Stimulated activated CD4-positive, alpha-beta T cell treated with anti-CD3 and anti-CD28 coated beads, TNF-alpha, amount 100 ng/mL, for 1 hour (primary cell): Measurements from ENCODE around the gene NCK1.
A peak's percentile ranks its signal among the peaks of the same experiment; 100 is the strongest.
"Not testable (repeated sequence)": the region's sequence is repeated elsewhere in the genome, so short reads cannot be mapped to it uniquely, and the experiment has no call there.

Source experiments
- DNase-seq, 3 donors: peaks; one replicate each; pipeline ENCODE4 v3.0.0-alpha.2; 2020; ENCODE audit warnings: low read depth in 3 of 3, low spot score in 1 of 3

Gene NCK1

GRCh38 chr3:136862617-136863322, 762 bp downstream of the NCK1 start:
- DNase-seq = peak in 1 of 3 donors; percentile 25

DNA sequence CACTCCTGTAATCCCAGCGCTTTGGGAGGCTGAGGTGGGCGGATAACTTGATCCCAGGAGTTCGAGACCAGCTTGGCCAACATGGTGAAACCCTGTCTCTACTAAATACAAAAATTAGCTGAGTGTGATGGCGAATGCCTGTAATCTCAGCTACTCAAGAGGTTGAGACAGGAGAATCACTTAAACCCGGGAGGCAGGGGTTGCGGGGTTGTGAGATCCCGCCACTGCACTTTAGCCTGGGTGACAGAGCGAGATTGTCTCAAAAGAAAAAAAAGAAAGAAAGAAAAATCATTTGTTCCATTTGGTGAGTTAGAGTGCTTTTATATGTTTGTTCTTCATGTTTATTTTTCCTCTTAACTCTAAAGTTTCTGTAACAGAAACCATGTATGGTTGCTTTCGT, 7.3 kb downstream of the NCK1 start:
- no peak for DNase-seq

GRCh38 chr3:136872258-136872657, 10.2 kb downstream of the NCK1 start:
- not testable (repeated sequence) for DNase-seq

DNA sequence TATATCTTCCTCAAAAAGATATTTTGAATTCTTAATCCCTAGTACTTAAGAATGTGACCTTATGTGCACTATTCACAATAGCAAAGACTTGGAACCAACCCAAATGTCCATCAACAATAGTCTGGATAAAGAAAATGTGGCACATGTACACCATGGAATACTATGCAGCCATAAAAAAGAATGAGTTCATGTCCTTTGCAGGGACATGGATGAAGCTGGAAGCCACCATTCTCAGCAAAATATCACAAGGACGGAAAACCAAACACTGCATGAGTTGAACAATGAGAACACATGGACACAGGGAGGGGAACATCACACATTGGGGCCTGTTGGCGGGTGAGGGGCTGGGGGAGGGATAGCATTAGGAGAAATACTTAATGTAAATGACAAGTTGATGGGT, 17.5 kb downstream of the NCK1 start:
- not testable (repeated sequence) for DNase-seq

DNA sequence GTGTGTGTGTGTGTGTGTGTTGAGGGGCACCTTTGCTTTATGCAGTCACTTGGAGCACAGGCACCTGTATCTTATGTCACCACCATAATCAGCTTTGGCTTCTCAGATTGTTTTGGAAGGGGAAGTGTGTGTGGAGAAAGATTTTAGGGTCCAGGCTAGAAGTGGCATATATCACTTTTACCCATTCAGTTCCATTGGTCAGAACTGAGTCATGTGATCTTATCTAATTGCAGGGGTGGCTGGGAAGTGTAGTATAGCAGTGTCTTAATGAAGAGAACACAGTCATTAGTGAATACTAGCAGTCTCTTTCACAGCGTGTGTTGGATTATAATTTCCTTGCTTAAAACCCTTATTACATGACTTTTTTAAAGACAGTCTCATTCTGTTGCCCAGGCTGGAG, 20.6 kb downstream of the NCK1 start:
- no peak for DNase-seq

GRCh38 chr3:136883967-136884720, 22.1 kb downstream of the NCK1 start:
- DNase-seq = no peak

DNA sequence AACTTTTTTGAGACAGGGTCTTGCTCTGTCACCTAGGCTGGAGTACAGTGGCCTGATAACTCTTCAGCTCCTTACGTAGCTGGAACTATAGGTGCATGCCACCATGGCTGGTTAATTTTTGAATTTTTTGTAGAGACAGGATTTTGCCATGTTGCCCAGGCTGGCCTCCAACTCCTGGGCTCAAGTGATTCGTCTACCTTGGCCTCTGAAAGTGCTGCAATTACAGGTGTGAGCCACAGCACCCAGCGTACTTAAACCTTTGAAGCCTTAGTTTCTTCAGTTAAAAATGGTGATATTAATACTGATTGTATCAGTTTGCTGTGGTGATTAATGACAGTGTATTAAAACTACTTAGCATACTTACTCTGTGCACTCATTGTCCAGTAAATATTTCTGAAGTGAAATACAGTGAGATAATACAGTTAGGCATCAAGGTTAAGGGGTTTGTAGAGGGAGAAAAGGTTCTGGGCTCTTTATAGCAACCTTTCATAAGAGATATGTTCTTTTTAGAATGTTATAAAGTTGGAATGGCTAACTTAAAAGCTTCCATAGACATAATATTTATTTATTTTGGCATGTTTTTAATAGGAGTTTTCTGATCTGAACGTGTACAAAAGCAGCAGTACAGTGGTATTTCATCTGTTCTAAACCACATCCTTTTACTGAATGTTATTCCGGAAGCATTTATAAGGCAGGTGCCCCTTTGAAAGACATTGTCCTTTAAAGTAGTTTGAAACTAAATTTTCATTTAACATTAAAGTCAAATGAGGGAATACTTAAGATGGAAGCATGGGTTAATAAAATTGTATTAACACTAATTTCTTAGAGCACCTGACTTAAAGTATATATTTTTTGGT, 23.6 kb downstream of the NCK1 start:
- DNase-seq = no peak

DNA sequence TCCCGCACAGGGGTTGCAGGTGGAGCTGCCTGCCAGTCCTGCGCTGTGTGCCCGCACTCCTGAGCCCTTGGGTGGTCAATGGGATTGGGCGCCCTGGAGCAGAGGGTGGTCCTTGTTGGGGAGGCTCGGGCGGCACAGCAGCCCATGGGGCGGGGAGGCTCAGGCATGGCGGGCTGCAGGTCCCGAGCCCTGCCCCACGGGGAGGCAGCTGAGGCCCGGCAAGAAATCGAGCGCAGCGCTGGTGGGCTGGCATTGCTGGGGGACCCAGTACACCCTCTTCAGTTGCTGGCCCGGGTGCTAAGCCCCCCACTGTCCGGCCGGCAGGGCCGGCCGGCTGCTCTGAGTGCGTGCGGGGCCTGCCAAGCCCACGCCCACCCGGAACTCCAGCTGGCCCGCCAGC, 27.9 kb downstream of the NCK1 start:
- DNase-seq = no peak

- DNase-seq = no peak
These were observed 30.2 kb downstream of the NCK1 start for GRCh38 chr3:136891934-136892855.

GRCh38 chr3:136893848-136894443, 31.9 kb downstream of the NCK1 start:
- DNase-seq = no peak

- DNase-seq = not testable (repeated sequence)
These were observed 35.2 kb downstream of the NCK1 start for GRCh38 chr3:136897171-136897570.

GRCh38 chr3:136898549-136898948, 36.5 kb downstream of the NCK1 start:
- no peak for DNase-seq

DNA sequence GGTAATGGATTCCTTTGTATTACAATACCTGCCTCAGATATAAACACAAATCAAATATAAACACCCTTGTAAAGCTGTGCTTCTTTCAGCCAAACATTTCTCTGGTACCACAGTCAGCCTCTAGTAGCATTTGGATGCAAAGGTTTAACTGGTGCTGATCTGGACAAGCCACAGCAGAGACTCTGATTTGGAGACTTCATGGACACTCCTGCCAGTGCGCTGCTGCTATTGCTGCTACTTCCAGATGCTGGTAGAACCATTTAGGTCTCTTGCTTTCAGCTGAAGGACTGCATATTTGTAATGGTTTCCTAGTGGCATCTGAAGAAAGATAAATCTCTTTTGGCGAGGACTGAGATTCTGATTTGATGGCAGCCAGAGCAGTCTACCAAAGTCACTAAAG, 36.9 kb downstream of the NCK1 start:
- no peak for DNase-seq

DNA sequence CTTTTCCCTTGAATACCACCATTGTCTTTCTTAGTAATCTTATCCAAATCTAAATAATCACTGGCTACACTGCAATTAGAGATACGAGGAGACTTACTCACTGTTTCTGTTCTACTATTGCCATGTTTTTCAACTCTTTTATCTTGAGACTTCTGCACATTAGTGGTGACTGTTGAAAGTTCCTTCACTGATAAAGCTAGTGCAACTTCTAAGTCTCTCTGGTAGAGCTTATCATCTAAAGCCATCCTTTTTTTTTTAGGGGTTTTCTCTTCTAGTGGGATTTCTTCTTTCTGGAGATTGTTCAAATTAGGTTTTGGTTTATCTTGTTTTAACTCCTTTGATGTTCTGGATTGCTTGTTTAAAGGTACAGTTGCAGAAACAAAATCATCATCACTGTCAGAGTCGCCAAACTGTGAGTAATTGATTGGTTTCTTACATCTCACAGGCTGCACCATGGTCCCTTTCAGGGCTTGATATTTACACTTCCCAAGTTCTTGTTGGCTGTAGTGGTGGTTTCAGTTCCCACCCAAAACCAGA, 37.7 kb downstream of the NCK1 start:
- no peak for DNase-seq

- not testable (repeated sequence) for DNase-seq
These were observed 38.7 kb downstream of the NCK1 start for GRCh38 chr3:136900694-136901093.

GRCh38 chr3:136901391-136901790, 39.4 kb downstream of the NCK1 start:
- no peak for DNase-seq

DNA sequence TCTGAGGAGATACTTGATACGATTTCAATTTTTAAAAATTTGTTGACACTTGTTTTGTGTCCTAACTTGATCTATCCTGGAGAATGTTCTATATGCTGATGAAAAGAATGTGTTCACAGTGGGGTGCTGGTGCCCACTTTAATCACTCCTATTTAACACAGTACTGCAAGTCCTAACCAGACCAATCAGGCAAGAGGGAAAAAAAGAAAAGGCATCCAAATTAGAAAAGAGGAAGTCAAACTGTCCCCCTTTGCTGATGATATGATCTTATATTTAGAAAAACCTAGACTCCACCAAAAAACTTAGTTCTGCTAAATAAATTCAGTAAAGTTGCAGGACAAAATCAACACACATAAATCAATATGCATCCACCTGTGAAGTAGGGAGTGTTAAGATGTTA, 40.5 kb downstream of the NCK1 start:
- DNase-seq = not testable (repeated sequence)

DNA sequence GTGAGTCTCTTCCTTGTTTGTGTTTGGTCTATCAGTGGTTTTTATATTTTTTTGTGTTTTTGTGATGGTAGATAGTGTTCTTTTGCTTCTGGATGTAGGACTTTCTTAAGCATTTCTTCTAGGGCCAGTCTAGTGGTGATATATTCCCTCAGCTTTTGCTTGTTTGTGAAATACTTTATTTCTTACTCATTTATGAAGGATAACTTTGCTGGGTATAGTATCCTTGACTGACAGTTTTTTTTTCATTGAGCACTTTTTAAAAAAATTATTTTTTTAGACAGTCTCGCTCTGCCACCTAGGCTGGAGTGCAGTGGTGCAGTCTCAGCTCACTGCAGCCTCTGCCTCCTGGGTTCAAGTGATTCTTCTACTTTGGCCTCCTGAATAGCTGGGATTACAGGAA, 41.9 kb downstream of the NCK1 start:
- no peak for DNase-seq

GRCh38 chr3:136904746-136905145, 42.7 kb downstream of the NCK1 start:
- no peak for DNase-seq

DNA sequence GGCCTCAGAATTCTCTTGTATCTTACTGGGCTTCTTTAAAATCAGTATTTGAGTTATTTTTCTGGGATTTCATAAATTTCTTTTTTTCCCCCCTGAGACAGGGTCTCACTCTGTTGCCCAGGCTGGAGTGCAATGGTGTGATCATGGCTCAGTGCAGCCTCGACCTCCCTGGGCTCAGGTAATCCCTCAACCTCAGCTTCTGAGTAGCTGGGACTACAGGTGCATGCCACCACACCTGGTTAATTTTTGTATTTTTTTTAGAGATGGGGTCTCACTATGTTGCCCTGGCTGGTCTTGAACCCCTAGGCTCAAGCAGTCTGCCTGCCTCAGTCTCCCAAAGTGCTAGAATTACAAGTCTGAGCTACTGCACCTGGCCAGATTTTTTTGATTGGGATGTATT, 43.5 kb downstream of the NCK1 start:
- no peak for DNase-seq
